HepG2 (cell line): ENCODE data around the gene RPEL1. TPM values are rescaled to one million over a fixed set of nuclear protein-coding genes. Genes with fewer than 3 reads are reported as not detected.

Experiments
- ARID3A ChIP-seq: IDR thresholded peaks from 2 replicates; pipeline ENCODE4 v1.6.1; 2012; ENCODE audit warnings: low read depth, low read length, improper control_type of control experiment
- ASH2L ChIP-seq: fragments of 300-600, 200-600 bp; sonication (generic); IDR thresholded peaks from 2 replicates; pipeline ENCODE4 v1.7.0; 2017; ENCODE audit warnings: low read depth, mild to moderate bottlenecking, moderate library complexity, mixed read lengths, low read length; ENCODE audit not compliant: insufficient read length
- E2F2 ChIP-seq: sonication (generic); formaldehyde crosslinking; IDR thresholded peaks from 2 replicates; pipeline ENCODE4 v1.4.0; 2020; ENCODE audit warnings: missing genetic modification reagents, borderline replicate concordance
- FOSL2 ChIP-seq: sonication (generic); formaldehyde crosslinking; IDR thresholded peaks from 2 replicates; pipeline ENCODE4 v1.4.0; 2020; ENCODE audit warnings: missing genetic modification reagents
- FOXK1 ChIP-seq: sonication (generic); formaldehyde crosslinking; IDR thresholded peaks from 2 replicates; pipeline ENCODE4 v1.4.0; 2020; ENCODE audit warnings: low read depth, missing genetic modification reagents, borderline replicate concordance
- GABPB1 ChIP-seq: IDR thresholded peaks from 2 replicates; pipeline ENCODE4 v1.6.1; 2016; ENCODE audit warnings: mild to moderate bottlenecking, missing genetic modification reagents, moderate library complexity, missing compliant biosample characterization
- MAZ ChIP-seq, 2 experiments: sonication (generic) in 1 of 2; formaldehyde crosslinking in 1 of 2; IDR thresholded peaks; 2 replicates each; pipeline versions ENCODE4 v1.5.0 to v1.6.1; 2012 to 2020; ENCODE audit warnings: low read depth in 2 of 2, mild to moderate bottlenecking in 2 of 2, borderline replicate concordance in 1 of 2, improper control_type of control experiment in 1 of 2, low read length in 1 of 2, missing genetic modification reagents in 1 of 2, moderate library complexity in 1 of 2
- MLXIP ChIP-seq: sonication (generic); formaldehyde crosslinking; IDR thresholded peaks from 2 replicates; pipeline ENCODE4 v1.9.0; 2021; ENCODE audit warnings: missing genetic modification reagents, borderline replicate concordance
- POLR2AphosphoS5 ChIP-seq: IDR thresholded peaks from 2 replicates; pipeline ENCODE4 v1.6.1; 2012; ENCODE audit warnings: low read depth, low read length
- RFX3 ChIP-seq: IDR thresholded peaks from 2 replicates; pipeline ENCODE4 v1.6.1; 2016; ENCODE audit warnings: missing biosample characterization, missing genetic modification reagents
- TRAFD1 ChIP-seq: sonication (generic); formaldehyde crosslinking; IDR thresholded peaks from 2 replicates; pipeline ENCODE4 v1.5.1; 2020; ENCODE audit warnings: missing genetic modification reagents, mild to moderate bottlenecking, borderline replicate concordance
- ZBTB42 ChIP-seq: sonication (generic); formaldehyde crosslinking; IDR thresholded peaks from 2 replicates; pipeline ENCODE4 v1.5.0; 2020; ENCODE audit warnings: mild to moderate bottlenecking, missing genetic modification reagents
- ZNF253 ChIP-seq: sonication (generic); formaldehyde crosslinking; IDR thresholded peaks from 2 replicates; pipeline ENCODE4 v1.8.0; 2022; ENCODE audit warnings: mild to moderate bottlenecking, missing genetic modification reagents, borderline replicate concordance
- ZNF607 ChIP-seq: sonication (generic); formaldehyde crosslinking; IDR thresholded peaks from 2 replicates; pipeline ENCODE4 v1.5.1; 2020; ENCODE audit warnings: missing genetic modification reagents, mild to moderate bottlenecking, borderline replicate concordance
- ZNF616 ChIP-seq: sonication (generic); formaldehyde crosslinking; IDR thresholded peaks from 2 replicates; pipeline ENCODE4 v1.5.0; 2020; ENCODE audit warnings: low read depth, mild to moderate bottlenecking, missing genetic modification reagents
- ZNF710 ChIP-seq: sonication (generic); formaldehyde crosslinking; IDR thresholded peaks from 2 replicates; pipeline ENCODE4 v1.5.0; 2020; ENCODE audit warnings: mild to moderate bottlenecking, missing genetic modification reagents, borderline replicate concordance
- ZNF800 ChIP-seq: sonication (generic); formaldehyde crosslinking; IDR thresholded peaks from 2 replicates; pipeline ENCODE4 v1.4.0; 2020; ENCODE audit warnings: missing genetic modification reagents
- polyA plus RNA-seq, 8 experiments: library from polyadenylated mRNA; depleted of rRNA in 3 of 8; stranded (reverse) in 7 of 8; unstranded in 1 of 8; fragments of >200 nt; fragmentation: Illumina TruSeq in 4 of 8; extraction: Trizol in 4 of 8; gene quantifications; 2 replicates each; pipeline versions ENCODE4 v1.2.1 to v1.2.3, GENCODE V29; 2011 to 2016; ENCODE audit warnings: low read depth in 4 of 8, missing spikeins in 1 of 8, mixed read lengths in 1 of 8; ENCODE audit not compliant: insufficient read depth in 1 of 8
- total RNA-seq, 5 experiments: library from RNA; depleted of rRNA; stranded (reverse); fragments of >200 nt; fragmentation: Illumina TruSeq; extraction: Trizol; gene quantifications; 2 replicates each; pipeline ENCODE4 v1.2.3, GENCODE V29; 2016; ENCODE audit warnings: low read depth in 1 of 5

RPEL1 gene
- total and polyA plus RNA-seq, 2 of the 13 experiments (the other 11 are each of a cell fraction or from before 2014, with no cell fraction given), result 0.04 to 0.07 TPM

GRCh38 chr10:103278862-103279298 lies 33.2 kb downstream of the RPEL1 start (continued):
- TF ChIP-seq ZNF710 (CRISPR knock-in tag) (no peak), POLR2AphosphoS5 (no peak), ZNF607 (CRISPR knock-in tag) (no peak), ASH2L (no peak), MLXIP (CRISPR knock-in tag) (no peak), ARID3A (no peak), MAZ (IDR thresholded peaks at IDR 0.05; ENCODE audit: borderline replicate concordance, low read depth, low read length) (no peak), MAZ (CRISPR knock-in tag; IDR thresholded peaks at IDR 0.05; ENCODE audit: low read depth) (no peak), FOXK1 (CRISPR knock-in tag) (no peak), RFX3 (CRISPR knock-in tag) (no peak), TRAFD1 (CRISPR knock-in tag) (no peak), E2F2 (CRISPR knock-in tag) (no peak), ZNF616 (CRISPR knock-in tag) (no peak), ZNF253 (CRISPR knock-in tag) (no peak), ZNF800 (CRISPR knock-in tag) (no peak), GABPB1 (no peak), FOSL2 (0 out of 2 replicates have a peak, but pooled peaks have one; percentile 22), ZBTB42 (CRISPR knock-in tag) (no peak)
